Stomach smooth muscle (tissue), 2 donors: ENCODE data around the gene NOS3.
A peak's percentile ranks its signal among the peaks of the same experiment; 100 is the strongest.

Experiments
- H3K27ac ChIP-seq: one replicate; pipeline ENCODE4 v1.7.0; 2013; ENCODE audit warnings: mild to moderate bottlenecking, low read length, inconsistent platforms
- H3K27me3 ChIP-seq, 2 donors: one replicate each; pipeline ENCODE4 v1.7.0; 2013; ENCODE audit warnings: low read length in 2 of 2; ENCODE audit not compliant: insufficient read depth in 2 of 2, control insufficient read depth in 1 of 2
- H3K36me3 ChIP-seq, 2 donors: one replicate each; pipeline ENCODE4 v1.7.0; 2013; ENCODE audit warnings: low read length in 2 of 2; ENCODE audit not compliant: control insufficient read depth in 2 of 2, insufficient read depth in 2 of 2
- H3K4me1 ChIP-seq: one replicate; pipeline ENCODE4 v1.7.0; 2013; ENCODE audit warnings: low read length; ENCODE audit not compliant: control insufficient read depth, insufficient read depth
- H3K4me3 ChIP-seq, 2 donors: one replicate each; pipeline ENCODE4 v1.7.0; 2013; ENCODE audit warnings: low read length in 2 of 2
- H3K9ac ChIP-seq, 2 donors: one replicate each; pipeline ENCODE4 v1.7.0; 2013; ENCODE audit warnings: low read length in 2 of 2, mild to moderate bottlenecking in 1 of 2
- H3K9me3 ChIP-seq, 2 donors: one replicate each; pipeline ENCODE4 v1.7.0; 2013; ENCODE audit warnings: low read length in 2 of 2; ENCODE audit not compliant: control insufficient read depth in 2 of 2
- donor health status: healthy.
- donor health status: Pancreatic carcinoma.

The NOS3 gene

GRCh38 chr7:151056283-151056665 is 65.5 kb downstream of the NOS3 start:
- Histone ChIP-seq H3K36me3 (no peaks in the 10 kb centered on the region), H3K4me3 (no peak overlapping the region), H3K27me3 (no peaks in the 10 kb centered on the region), H3K9ac (no peak overlapping the region), H3K9me3 (no peaks in the 10 kb centered on the region), H3K27ac (no peak overlapping the region), H3K4me1 (peaks cover 35% of the 10 kb centered on the region)

DNA sequence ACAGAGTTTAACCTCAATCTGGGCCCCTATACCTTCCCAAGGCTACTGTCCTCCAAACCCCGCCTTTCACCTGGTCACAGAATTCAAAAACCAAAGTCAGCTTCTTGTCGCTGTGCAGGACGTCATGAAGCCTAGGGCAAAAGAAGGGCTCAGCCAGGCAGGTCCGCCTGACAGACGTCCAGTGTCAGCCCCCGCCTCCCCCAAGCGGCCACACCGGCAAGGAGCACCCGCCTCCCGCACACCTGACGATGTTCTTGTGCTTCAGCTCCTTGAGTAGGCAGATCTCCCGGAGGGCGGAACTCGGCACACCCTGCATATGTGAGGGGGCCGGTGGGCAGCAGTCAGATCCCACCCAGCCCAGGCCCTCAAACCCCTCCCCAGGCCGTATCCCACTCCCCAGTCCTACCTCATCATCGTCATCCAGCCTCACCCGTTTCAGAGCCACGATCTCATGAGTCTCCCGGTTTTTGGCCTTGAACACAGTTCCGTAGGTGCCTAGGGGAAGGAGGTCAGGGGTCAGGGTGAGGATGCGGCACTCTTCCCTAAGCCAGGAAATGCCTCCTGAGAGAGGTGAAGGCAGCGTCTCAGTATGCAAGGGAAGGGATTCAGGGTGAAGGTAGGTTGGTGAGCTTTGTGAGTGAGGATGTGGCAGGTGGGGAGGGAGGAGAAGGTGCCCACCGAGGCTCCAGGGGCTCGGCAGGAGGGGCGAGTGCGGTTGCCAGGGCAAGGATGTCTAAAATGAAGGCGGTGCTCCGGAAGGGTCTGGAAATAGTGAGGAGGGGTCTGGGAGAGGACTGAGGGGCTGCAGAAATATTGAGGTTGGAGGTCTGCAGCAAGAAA is 66.1 kb downstream of the NOS3 start:
- Histone ChIP-seq H3K9ac (peak overlapping the region; percentile 60 to 64), H3K9me3 (no peaks in the 10 kb centered on the region), H3K27me3 (no peaks in the 10 kb centered on the region), H3K4me3 (peak overlapping the region; percentile 88 to 96), H3K27ac (no peak overlapping the region), H3K4me1 (peaks cover 41% of the 10 kb centered on the region), H3K36me3 (no peaks in the 10 kb centered on the region)

- Histone ChIP-seq H3K4me1 (peaks cover 47% of the 10 kb centered on the region), H3K27ac (peak within 1 kb of the TSS; percentile 98)
These were observed 66.7 kb downstream of the NOS3 start, which contains the start of gene CDK5 for GRCh38 chr7:151057506-151057988. Gene CDK5, minus strand, starts transcription at chr7:151057897. Its CDS starts 49 bp downstream, at chr7:151057848.

DNA sequence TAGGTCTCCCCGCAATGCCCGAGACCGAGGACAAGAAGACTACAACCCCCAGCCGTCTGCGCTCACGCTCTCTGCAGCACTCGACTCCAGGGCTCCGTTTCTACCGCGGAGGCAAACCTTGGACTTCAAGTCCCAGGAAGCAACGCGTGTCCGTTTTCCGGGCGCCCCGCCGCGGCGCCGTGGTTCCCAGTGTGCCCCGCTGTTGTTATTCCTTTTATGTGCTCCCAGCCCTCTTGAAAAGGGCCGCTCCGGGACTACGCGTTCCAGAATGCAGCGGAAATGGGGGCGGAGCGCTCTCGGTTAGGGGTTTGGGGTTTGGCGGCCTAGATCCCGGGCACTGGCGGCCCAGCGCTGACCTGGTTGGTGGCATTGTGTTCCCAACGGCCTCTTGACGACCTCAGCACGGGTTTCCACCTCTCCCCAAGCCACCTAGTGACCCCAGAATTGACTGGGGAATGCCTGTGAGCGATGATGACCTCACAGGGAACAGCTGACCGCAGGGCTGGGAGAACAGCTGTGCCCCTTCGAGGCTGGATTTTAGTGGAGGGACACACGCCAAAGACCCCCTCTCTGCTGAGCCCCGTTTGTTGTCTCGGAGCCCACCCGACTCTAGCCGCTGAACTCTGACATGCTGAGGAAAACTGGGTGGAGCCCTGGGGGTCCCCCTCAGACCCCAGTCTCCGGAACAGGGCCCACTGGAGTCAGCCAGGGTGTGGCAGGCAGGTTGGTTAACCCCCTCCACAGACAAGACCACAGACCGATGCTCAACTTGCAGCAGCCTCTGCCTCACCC is 67.4 kb downstream of the NOS3 start:
- H3K27ac ChIP-seq = peak overlapping the region; percentile 98
- peak overlapping the region; percentile 75 to 91 for H3K9ac ChIP-seq
- no peaks in the 10 kb centered on the region for H3K27me3 ChIP-seq
- no peaks in the 10 kb centered on the region for H3K9me3 ChIP-seq
- peak overlapping the region; percentile 88 to 96 for H3K4me3 ChIP-seq
- peaks cover 52% of the 10 kb centered on the region for H3K4me1 ChIP-seq
- no peaks in the 10 kb centered on the region for H3K36me3 ChIP-seq

More at GRCh38 chr7:151057506-151057988, 66.7 kb downstream of the NOS3 start, which contains the start of gene CDK5:
- Histone ChIP-seq H3K36me3 (no peaks in the 10 kb centered on the region), H3K9ac (peak within 1 kb of the TSS; percentile 75 to 91), H3K27me3 (no peaks in the 10 kb centered on the region), H3K9me3 (no peaks in the 10 kb centered on the region), H3K4me3 (peak within 1 kb of the TSS; percentile 88 to 96)

DNA sequence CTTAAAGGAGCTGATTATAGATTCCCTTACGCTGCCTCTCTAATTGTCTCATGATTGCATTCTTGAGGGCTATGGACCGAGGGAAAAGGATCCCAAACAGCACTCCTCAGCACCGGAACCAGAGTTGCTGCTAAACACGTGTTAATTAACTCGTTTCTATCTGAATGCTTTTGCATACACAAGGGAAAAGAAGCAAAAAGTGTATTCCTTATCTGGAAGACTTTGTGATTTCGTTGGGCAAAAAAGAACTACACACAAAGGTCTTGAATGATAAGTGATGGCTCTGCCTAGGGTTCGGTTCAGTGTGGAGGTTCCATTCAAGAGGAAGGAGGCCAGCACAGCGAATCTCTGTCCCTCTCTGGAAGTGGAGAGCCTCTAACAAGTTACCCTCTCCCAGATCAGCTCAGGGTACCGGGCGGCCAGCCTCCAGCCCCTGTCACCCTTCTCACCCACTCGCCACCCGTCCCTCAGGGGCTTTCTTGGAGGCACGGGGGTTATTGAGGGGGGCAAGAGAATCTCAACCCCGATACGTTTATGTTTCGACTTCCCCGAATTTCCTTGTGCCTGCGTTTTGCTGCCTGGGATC is 68.1 kb downstream of the NOS3 start:
- Histone ChIP-seq H3K27ac (peak overlapping the region; percentile 98), H3K4me1 (peaks cover 55% of the 10 kb centered on the region), H3K9me3 (no peaks in the 10 kb centered on the region), H3K9ac (peak overlapping the region; percentile 75 to 91), H3K4me3 (peak overlapping the region; percentile 68 to 88), H3K36me3 (no peaks in the 10 kb centered on the region), H3K27me3 (no peaks in the 10 kb centered on the region)

DNA sequence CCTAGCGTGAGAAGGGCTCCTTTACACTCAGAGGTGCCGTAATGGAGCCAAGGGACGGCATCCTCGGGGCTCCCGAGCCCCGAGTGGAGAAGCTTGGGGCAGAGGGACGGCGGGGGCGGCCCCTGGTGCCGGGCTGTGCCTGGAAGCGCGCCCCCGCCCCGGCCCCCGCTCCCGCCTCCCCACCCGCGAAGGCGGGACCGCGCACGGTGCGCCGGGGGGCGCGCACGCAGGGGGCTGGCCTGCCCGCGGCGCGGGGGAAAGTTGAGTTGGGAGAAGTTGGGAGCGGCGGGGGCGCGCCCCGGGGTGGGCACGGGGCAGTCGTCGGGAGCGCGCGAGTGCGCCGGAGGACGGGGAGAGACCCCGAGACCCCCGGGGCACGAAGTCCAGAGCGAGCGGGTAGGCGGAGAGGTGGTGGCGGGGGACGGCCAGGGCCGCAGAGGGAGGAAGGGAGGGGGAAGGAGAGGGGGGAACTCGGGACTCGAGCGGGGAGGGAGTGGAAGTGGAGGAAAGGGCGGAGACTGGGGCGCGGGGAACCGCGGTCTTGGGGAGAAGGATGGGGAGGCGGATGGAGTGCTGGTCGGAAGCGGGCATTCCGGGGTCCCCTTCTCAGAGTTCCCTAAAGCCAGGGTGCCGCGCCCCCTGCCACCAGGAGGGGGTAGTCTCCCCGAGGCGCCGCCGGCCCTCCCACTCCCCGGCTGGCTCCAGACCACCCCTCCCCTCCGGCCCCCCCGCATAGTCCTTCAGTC is 68.7 kb downstream of the NOS3 start, which contains the start of gene SLC4A2:
SLC4A2 (plus strand) TSS at position 223 of the 746 bp plus-strand sequence. CDS start 2,399 bp downstream, outside the sequence.
- Histone ChIP-seq H3K36me3 (peaks cover 0 to 1% of the 10 kb centered on the region in 2 donors), H3K9ac (peak within 1 kb of the TSS; percentile 75 to 91), H3K4me3 (peak within 1 kb of the TSS; percentile 86 to 88), H3K27ac (peak within 1 kb of the TSS; percentile 98), H3K27me3 (no peaks in the 10 kb centered on the region), H3K4me1 (peaks cover 55% of the 10 kb centered on the region), H3K9me3 (no peaks in the 10 kb centered on the region)

DNA sequence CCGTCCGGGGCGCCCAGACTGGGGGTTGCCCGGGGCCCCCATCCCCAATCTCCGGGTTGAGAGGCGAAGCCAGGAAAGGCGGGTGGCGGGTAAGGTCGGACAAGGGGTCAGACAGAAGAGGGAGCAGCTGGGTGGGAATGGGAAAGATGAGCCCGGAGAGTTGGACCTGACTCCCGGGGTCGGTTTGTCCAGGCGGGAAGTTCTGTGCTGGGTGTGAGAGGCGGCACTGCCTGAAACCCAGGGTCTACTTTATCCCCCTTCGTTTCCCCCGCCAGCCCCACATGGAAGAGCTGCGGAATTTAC is 69.2 kb downstream of the NOS3 start:
- Histone ChIP-seq H3K9ac (peak overlapping the region; percentile 62 to 75), H3K4me3 (peak overlapping the region; percentile 86 to 88), H3K4me1 (peaks cover 55% of the 10 kb centered on the region), H3K9me3 (no peaks in the 10 kb centered on the region), H3K27me3 (no peaks in the 10 kb centered on the region), H3K27ac (peak overlapping the region; percentile 98), H3K36me3 (peaks cover 0 to 6% of the 10 kb centered on the region in 2 donors)

DNA sequence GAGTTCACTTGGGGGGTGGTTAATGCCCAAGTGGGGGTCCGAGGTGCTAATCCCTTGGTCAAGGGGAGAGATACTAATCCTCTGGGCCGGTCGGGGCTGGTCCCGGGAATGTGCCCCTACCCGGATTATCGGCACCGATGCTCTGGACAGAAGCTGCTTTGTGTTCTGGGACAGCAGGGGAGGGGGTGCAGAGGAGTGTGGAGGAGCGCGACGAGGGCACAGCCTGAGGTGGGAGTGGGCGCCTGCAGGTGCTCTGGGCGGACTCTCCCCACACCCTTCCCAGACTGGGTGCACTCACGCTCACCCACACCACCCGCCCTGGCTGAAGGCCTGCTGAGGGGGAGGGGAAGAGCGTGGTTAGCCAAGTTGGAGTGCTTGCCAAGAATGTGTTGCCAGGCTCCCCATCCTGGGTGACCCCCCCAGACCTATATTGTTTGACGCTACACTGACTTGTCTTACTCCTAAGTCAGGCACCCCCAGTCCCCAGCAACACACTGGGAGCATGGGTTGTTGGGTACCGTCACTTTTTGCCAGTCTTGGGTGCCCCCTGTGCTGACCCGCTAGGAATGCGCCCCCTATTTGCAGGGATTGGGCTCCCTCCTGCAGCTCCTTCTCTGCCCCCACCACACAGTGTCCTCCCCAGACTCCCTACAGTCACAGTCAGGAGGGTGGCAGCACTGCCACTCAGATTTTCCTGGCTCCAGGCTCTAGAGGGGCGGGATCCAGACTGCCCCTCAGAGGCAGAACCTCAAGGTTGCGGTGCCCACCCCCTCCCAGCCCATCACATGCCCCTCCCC is 69.8 kb downstream of the NOS3 start:
- H3K27ac ChIP-seq = peak overlapping the region; percentile 98
- H3K27me3 ChIP-seq = no peaks in the 10 kb centered on the region
- H3K9ac ChIP-seq = peak overlapping the region; percentile 62 to 75
- H3K36me3 ChIP-seq = peaks cover 4 to 10% of the 10 kb centered on the region in 2 donors
- H3K4me3 ChIP-seq = peak overlapping the region; percentile 86 to 88
- H3K4me1 ChIP-seq = peaks cover 55% of the 10 kb centered on the region
- no peaks in the 10 kb centered on the region for H3K9me3 ChIP-seq

DNA sequence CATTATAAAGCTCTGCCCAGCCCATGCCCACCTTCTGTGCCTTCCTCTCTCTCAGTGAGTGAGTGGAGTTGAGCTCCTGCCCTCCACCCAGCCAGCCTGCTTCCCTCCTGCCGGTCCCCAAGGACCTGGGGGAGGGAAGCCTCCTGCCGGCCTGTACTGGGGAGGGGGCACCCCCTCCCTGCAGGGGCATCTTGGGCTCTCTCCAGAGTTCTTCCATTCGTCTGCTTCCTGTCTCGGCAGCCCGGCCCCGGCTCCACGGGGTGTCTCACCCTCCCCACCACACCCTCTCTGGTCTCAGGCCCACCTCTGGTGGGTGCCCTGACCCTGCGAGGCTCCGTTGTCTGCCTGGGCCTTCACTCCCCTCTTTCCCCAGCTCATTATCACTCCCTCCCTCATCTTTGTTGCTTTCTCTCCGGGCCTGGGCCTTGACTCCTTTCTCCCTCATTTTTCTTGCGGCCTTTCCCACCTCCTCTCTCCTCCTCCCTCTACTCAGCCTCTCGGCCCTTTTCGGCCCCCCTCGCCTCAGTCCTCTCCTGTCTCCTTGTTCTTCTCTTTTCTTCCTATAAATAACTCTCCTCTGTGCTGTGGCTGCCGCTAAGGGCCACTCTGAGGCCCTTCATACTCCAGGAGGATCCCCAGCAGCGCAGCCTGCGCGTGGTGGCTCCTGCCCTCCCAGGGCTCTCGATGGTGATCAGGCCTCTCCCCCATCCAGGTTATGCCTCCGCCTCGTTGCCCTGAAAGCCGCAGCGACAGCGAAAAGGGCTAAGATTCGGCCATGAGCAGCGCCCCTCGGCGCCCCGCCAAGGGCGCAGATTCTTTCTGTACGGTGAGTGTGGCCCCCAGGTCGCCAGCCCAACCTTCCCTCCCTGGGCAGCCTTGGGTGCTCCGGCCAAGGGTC is 70.6 kb downstream of the NOS3 start:
- H3K27me3 ChIP-seq = no peaks in the 10 kb centered on the region
- H3K27ac ChIP-seq = peak overlapping the region; percentile 98
- H3K9ac ChIP-seq = peak overlapping the region in 1 of 2 donors; percentile 75
- H3K36me3 ChIP-seq = peaks cover 9 to 10% of the 10 kb centered on the region in 2 donors
- peak overlapping the region; percentile 86 to 88 for H3K4me3 ChIP-seq
- no peaks in the 10 kb centered on the region for H3K9me3 ChIP-seq
- peaks cover 55% of the 10 kb centered on the region for H3K4me1 ChIP-seq
